SK-N-SH treated with all-trans-retinoic acid at 6 μM for 48 hours (cell line): Measurements from ENCODE around the gene ZNRF2.
"Not testable (repeated sequence)": the region's sequence is repeated elsewhere in the genome, so short reads cannot be mapped to it uniquely, and the experiment has no call there.

Experiments used
- ATAC-seq: fragments of 200-7000 bp; cut with Tn5 transposase; 3 replicates; pipeline ENCODE4 v1.9.1; 2020; ENCODE audit warnings: mild to moderate bottlenecking, moderate library complexity
- ARNTL ChIP-seq: fragments of 450-650 bp; formaldehyde crosslinking; IDR thresholded peaks from 2 replicates; pipeline ENCODE4 v1.5.0; 2020; ENCODE audit warnings: low read depth, mild to moderate bottlenecking, moderate library complexity, borderline replicate concordance
- BACH2 ChIP-seq: fragments of 250-450 bp; sonication (Bioruptor Pico); IDR thresholded peaks from 2 replicates; pipeline ENCODE4 v1.9.0; 2021; ENCODE audit warnings: mild to moderate bottlenecking, borderline replicate concordance
- CREB5 ChIP-seq: fragments of 250-450 bp; sonication (Bioruptor Pico); IDR thresholded peaks from 2 replicates; pipeline ENCODE4 v1.5.1; 2020; ENCODE audit warnings: low read depth, mild to moderate bottlenecking, moderate library complexity
- CSDC2 ChIP-seq: fragments of 250-450 bp; sonication (Bioruptor Pico); IDR thresholded peaks from 2 replicates; pipeline ENCODE4 v1.5.0; 2020; ENCODE audit warnings: mild to moderate bottlenecking, moderate library complexity
- CSRNP3 ChIP-seq: fragments of 250-450 bp; sonication (Bioruptor Pico); IDR thresholded peaks from 2 replicates; pipeline ENCODE4 v1.5.1; 2021; ENCODE audit warnings: mild to moderate bottlenecking, moderate library complexity
- ESRRG ChIP-seq: fragments of 250-450 bp; sonication (Bioruptor Pico); IDR thresholded peaks from 2 replicates; pipeline ENCODE4 v1.6.1; 2021; ENCODE audit warnings: mild to moderate bottlenecking
- GLIS3 ChIP-seq: fragments of 250-450 bp; sonication (Bioruptor Pico); IDR thresholded peaks from 2 replicates; pipeline ENCODE4 v1.5.0; 2020; ENCODE audit warnings: mild to moderate bottlenecking, moderate library complexity
- ISL1 ChIP-seq: fragments of 250-450 bp; sonication (Bioruptor Pico); IDR thresholded peaks from 2 replicates; pipeline ENCODE4 v2.1.2; 2022; ENCODE audit warnings: mild to moderate bottlenecking, moderate library complexity
- OSR1 ChIP-seq: fragments of 250-450 bp; sonication (Bioruptor Pico); IDR thresholded peaks from 2 replicates; pipeline ENCODE4 v1.8.0; 2022; ENCODE audit warnings: moderate library complexity, mild to moderate bottlenecking, inconsistent platforms
- PATZ1 ChIP-seq: fragments of 250-450 bp; sonication (Bioruptor Pico); IDR thresholded peaks from 2 replicates; pipeline ENCODE4 v1.8.0; 2020; ENCODE audit warnings: mild to moderate bottlenecking, moderate library complexity, borderline replicate concordance
- POU6F1 ChIP-seq: fragments of 250-450 bp; sonication (Bioruptor Pico); IDR thresholded peaks from 2 replicates; pipeline ENCODE4 v1.8.0; 2021; ENCODE audit warnings: low read depth, mild to moderate bottlenecking, moderate library complexity, borderline replicate concordance
- PPARA ChIP-seq: fragments of 250-450 bp; sonication (Bioruptor Pico); IDR thresholded peaks from 2 replicates; pipeline ENCODE4 v1.5.0; 2020; ENCODE audit warnings: mild to moderate bottlenecking, borderline replicate concordance
- RARB ChIP-seq: fragments of 250-450 bp; sonication (Bioruptor Pico); IDR thresholded peaks from 2 replicates; pipeline ENCODE4 v1.8.0; 2021; ENCODE audit warnings: mild to moderate bottlenecking, moderate library complexity
- SNAI2 ChIP-seq: fragments of 250-450 bp; sonication (Bioruptor Pico); IDR thresholded peaks from 2 replicates; pipeline ENCODE4 v1.5.0; 2020; ENCODE audit warnings: mild to moderate bottlenecking, moderate library complexity
- TCF4 ChIP-seq: fragments of 250-450 bp; sonication (Bioruptor Pico); IDR thresholded peaks from 2 replicates; pipeline ENCODE4 v1.8.0; 2021; ENCODE audit warnings: mild to moderate bottlenecking, moderate library complexity, borderline replicate concordance
- TOX ChIP-seq: fragments of 250-450 bp; sonication (Bioruptor Pico); IDR thresholded peaks from 2 replicates; pipeline ENCODE4 v1.8.0; 2021; ENCODE audit warnings: mild to moderate bottlenecking, moderate library complexity, borderline replicate concordance
- TSHZ2 ChIP-seq: fragments of 250-450 bp; sonication (Bioruptor Pico); IDR thresholded peaks from 2 replicates; pipeline ENCODE4 v1.5.0; 2020; ENCODE audit warnings: mild to moderate bottlenecking, moderate library complexity
- ZC3H10 ChIP-seq: fragments of 250-450 bp; sonication (Bioruptor Pico); IDR thresholded peaks from 2 replicates; pipeline ENCODE4 v1.5.1; 2021; ENCODE audit warnings: mild to moderate bottlenecking, moderate library complexity
- ZFP3 ChIP-seq: fragments of 250-450 bp; sonication (Bioruptor Pico); IDR thresholded peaks from 2 replicates; pipeline ENCODE4 v1.5.0; 2020; ENCODE audit warnings: mild to moderate bottlenecking, moderate library complexity
- ZFP30 ChIP-seq: fragments of 450-650 bp; formaldehyde crosslinking; IDR thresholded peaks from 2 replicates; pipeline ENCODE4 v1.5.0; 2022; ENCODE audit warnings: mild to moderate bottlenecking, moderate library complexity
- ZNF8 ChIP-seq: fragments of 450-650 bp; formaldehyde crosslinking; IDR thresholded peaks from 2 replicates; pipeline ENCODE4 v1.5.0; 2020; ENCODE audit warnings: mild to moderate bottlenecking, moderate library complexity

Gene ZNRF2

GRCh38 chr7:30285536-30286284, 1.3 kb downstream of the ZNRF2 start:
- no peak for TF ChIP-seq TCF4 (CRISPR knock-in tag)
- no peak for TF ChIP-seq ISL1 (CRISPR knock-in tag)
- TF ChIP-seq CSDC2 (CRISPR knock-in tag) = no peak
- TF ChIP-seq ESRRG (CRISPR knock-in tag) = no peak
- TF ChIP-seq ZC3H10 (CRISPR knock-in tag) = no peak
- no peak for TF ChIP-seq ZFP30 (CRISPR knock-in tag)
- no peak for TF ChIP-seq OSR1 (CRISPR knock-in tag)
- TF ChIP-seq TOX (CRISPR knock-in tag) = no peak
- no peak for TF ChIP-seq ZFP3 (CRISPR knock-in tag)
- TF ChIP-seq ARNTL (CRISPR knock-in tag) = no peak
- TF ChIP-seq RARB (CRISPR knock-in tag) = no peak

GRCh38 chr7:30286749-30287148, 2.4 kb downstream of the ZNRF2 start:
- ATAC-seq = no peak
- TF ChIP-seq ZNF8 (no peak), TCF4 (CRISPR knock-in tag) (no peak), ZFP3 (CRISPR knock-in tag) (no peak), SNAI2 (no peak), BACH2 (CRISPR knock-in tag) (no peak), POU6F1 (CRISPR knock-in tag) (no peak), PPARA (CRISPR knock-in tag) (no peak), OSR1 (CRISPR knock-in tag) (no peak), ZFP30 (CRISPR knock-in tag) (no peak), CREB5 (CRISPR knock-in tag) (no peak), TSHZ2 (no peak), ZC3H10 (CRISPR knock-in tag) (no peak), PATZ1 (CRISPR knock-in tag) (no peak), ISL1 (CRISPR knock-in tag) (no peak), TOX (CRISPR knock-in tag) (no peak), GLIS3 (CRISPR knock-in tag) (no peak), CSRNP3 (CRISPR knock-in tag) (no peak), ESRRG (CRISPR knock-in tag) (no peak), ARNTL (CRISPR knock-in tag) (no peak)

More at GRCh38 chr7:30285536-30286284, 1.3 kb downstream of the ZNRF2 start:
- no peak for ATAC-seq

- ATAC-seq = not testable (repeated sequence)
Measured at GRCh38 chr7:30287625-30288024, 3.2 kb downstream of the ZNRF2 start.

- not testable (repeated sequence) for ATAC-seq
Measured at GRCh38 chr7:30289634-30290033, 5.2 kb downstream of the ZNRF2 start.

- ATAC-seq = not testable (repeated sequence)
Measured at GRCh38 chr7:30290317-30290716, 5.9 kb downstream of the ZNRF2 start.

GRCh38 chr7:30292416-30293038, 8.1 kb downstream of the ZNRF2 start:
- ATAC-seq = not testable (repeated sequence)

GRCh38 chr7:30296304-30296703, 11.9 kb downstream of the ZNRF2 start:
- not testable (repeated sequence) for ATAC-seq

- ATAC-seq = not testable (repeated sequence)
Measured at GRCh38 chr7:30297499-30297898, 13.1 kb downstream of the ZNRF2 start.
